Activated gamma-delta T cell treated with anti-CD3 and anti-CD28 coated beads, Interleukin-2, amount 50 U/mL, for 16 hours (primary cell): ENCODE data around the gene RALGPS2.
"Not testable (repeated sequence)": the region's sequence is repeated elsewhere in the genome, so short reads cannot be mapped to it uniquely, and the experiment has no call there.

Experiments used
- DNase-seq: peaks from one replicate; pipeline ENCODE4 v3.0.0-alpha.2; 2020; ENCODE audit warnings: low read depth

RALGPS2 gene

DNA sequence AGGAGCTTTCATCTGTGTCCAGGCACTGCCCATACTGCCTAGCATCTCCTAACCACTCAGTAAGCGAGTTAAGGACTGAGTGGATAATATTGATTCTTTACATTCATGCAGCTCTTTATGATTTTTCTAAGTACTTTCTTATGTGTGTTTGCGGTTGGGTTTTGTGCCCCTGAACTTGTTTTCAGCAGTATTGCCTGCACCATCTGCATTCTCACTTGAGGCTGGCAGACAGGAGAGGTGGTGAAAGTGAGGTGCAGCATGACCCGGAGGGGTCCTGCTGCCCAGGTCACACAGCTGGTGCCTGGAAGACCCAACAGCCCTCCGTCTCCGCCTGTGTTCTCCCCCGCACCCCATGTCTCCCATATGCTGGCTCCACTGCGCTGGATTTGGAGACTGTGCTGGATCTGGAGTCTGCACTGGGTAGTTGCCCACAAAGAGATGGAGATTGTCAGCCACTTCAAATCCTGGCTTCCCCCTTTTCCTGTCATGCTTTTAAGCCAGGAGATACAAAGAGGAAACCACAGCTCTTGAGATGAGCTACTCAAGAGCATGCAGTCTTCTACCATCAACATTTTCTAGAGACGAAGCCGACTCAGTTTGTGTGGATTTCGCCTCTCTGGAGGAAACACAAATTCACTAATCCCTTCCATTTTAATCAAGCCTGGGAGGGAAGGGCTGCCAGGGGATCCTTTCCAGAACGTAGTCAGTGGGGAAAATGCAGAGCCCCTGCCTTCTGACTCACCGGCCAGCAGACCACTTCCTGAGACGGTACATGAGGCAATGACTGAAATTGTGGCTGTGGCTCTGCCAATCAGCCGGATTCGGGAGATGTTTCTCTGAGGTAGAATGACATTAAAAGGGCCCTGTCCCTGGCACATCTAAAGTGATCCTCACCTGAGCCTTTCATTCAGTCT lies 217.5 kb downstream of the RALGPS2 start:
- DNase-seq: no peak

DNA sequence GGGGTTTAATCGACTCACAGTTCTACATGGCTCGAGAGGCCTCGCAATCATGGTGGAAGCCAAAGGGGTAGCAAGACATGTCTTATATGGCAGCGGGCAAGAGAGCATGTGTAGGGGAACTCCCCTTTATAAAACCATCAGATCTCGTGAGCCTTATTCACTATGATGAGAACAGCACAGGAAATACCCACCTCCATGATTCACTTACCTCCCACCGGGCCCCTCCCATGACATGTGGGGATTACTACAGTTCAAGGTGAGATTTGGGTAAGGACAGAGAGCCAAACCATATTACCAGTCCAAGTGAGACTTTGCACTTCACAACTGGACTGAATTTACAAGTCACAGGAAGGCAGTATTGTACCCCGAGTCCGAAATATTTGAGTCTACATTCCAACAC lies 219.7 kb downstream of the RALGPS2 start:
- DNase-seq: no peak

DNA sequence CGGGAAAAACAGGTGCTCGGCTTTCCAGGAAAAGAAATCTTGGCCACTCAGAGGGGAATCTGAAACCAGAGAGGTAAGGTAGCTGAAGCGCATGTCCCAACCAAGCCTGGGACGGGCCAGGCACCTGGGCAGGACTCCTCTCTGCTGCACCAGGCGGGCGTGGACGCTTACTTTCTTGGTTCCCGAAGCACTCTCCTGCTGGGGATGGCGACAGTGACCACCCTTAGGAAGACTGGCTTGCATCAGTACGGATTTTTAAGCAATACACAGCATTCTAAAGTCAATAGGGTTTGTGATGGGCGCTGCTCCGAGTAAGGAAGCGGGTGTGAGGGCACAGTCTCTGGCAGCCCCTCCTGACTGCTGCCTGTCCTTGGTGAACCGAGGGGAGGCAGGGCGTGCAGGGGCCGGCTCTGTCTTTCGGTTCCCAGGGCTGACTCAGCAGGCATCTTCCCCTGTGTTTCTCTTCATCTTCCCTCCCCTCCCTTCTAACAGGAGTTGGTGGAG lies 220.8 kb downstream of the RALGPS2 start:
- DNase-seq: no peak

DNA sequence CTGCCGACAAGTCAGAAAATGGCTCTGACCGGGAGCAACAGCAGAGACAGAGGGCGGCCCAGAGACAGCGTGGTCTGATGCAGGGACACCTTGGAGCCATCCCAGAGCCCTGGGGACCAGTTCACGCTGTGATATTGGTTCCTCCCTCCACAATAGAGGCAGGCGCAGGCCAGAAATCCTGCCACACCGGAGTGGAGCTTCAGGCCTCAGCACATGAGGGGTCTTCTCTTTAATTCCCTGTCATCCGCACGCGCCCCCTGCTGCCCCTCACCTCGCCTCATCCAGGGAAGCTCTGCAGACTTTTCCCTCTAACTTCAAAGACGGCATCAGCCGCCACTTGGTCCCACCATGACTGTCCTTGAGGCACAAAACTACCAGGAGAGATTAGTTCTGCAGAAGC lies 221.4 kb downstream of the RALGPS2 start:
- DNase-seq: no peak

DNA sequence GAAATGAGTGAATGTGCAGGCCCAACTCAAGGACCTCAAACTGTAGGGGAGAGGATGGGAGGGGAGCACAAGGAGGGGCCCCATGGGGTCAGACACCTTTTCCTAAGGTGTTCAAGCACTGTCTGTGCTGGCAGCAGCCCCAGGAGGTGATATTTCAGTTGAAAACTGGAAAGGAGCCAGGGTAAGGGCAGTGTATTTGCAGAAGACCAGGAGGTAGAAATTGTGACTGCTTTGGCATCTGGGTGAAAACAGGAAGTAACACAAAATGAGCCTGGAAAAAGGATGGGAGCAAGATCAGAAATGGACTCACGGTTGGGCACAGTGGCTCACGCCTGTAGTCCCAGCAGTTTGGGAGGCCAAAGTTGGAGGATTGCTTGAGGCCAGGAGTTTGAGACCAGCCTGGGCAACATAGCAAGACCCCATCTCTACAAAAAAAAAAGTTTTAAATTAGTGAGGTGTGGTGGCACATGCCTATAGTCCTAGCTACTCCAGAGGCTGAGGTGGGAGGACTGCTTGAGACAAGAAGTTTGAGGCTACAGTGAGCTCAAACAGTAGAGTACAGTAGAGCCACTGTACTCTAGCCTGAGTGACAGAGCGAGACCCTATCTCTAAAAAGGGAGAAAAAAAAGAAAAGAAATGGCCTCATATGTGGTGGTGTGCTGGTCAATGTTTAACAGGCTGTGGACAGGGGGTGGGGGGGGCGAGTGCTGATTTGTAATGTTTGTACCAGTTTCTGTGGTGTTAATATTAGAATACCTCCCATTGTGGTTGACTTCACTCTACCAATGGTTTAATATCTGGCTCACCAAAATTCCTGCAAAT lies 222.0 kb downstream of the RALGPS2 start:
- no peak for DNase-seq

DNA sequence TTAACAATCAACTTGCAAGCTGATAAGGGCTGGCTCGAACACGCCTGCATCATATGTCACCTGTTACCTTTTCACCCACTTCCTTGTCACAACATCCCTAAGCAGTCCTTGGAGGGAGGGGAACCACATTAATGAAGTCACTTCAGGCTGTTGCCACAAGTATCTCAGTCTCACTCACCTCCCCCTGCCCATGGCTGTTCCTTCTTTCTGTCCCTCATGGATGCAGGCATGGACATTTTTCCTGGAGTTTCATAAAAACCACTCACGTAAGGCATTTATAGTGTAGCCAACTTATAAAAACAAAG lies 222.6 kb downstream of the RALGPS2 start:
- DNase-seq: no peak

DNA sequence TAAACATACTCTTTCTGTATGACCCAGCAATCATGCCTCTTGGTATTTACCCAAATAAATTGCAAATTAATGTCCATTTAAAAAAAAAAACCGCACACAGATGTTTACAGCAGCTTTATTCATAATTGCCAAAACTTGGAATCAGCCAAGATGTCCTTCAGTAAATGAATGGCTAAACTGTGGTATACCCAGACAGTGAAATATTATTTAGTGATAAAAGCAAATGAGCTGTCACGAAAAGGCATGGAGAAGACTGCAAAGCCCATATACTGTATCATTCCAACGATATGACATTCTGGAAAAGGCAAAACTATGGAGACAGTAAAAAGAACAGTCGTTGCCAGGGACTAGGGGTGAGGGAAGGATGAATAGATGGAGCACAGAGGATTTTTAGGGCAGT lies 223.6 kb downstream of the RALGPS2 start:
- no peak for DNase-seq

DNA sequence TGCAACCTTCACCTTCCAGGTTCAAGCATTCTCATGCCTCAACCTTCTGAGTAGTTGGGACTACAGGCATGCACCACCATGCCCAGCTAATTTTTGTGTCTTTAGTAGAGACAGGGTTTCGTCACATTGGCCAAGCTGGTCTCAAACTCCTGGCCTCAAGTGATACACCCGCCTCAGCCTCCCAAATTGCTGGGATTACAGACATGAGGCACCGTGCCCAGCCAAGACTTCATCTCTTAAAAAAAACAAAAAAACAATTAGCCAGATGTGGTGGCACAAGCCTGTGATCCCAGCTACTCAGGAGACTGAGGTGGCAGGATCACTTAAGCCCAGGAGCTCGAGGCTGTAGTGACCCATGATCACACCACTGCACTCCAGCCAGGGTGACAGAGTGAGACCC lies 224.8 kb downstream of the RALGPS2 start:
- not testable (repeated sequence) for DNase-seq

DNA sequence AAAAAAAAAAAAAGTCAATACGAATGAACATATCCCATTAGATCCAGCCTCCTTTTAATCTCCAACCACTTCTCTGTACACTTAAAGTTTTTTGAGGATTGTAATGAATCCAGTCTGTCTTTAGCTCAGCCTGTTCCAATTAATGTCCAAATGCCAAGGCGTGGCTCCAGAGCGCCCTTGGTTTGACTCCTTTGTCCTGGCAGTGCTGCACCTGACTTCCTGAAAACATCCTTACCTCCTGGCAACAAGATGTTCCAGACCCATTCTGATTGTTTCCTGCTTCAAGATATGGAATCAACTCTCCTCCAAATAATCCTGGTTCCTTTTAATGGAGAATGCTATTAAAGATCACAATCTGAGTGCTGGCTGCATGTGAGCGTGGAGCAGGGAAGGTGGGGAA lies 226.6 kb downstream of the RALGPS2 start:
- no peak for DNase-seq

DNA sequence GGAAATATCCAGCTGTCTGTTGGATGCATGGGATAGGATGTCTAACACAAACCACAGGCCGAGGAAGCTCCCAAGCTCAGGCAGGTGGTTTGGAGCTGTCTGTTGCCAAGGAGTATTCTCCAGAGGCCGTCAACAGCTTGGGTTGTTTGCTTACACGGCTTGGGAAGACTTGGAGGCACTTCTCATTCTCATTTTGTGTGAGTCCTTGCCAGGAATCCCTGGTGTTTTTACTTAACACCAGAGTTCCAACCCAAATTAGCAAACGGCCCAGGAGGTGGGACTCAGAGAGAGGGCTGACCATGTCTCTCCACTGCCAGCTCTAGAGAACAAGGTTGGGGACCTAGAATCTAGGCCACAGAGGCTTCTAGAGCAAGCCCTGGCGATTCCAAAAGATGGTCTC lies 228.0 kb downstream of the RALGPS2 start:
- no peak for DNase-seq

DNA sequence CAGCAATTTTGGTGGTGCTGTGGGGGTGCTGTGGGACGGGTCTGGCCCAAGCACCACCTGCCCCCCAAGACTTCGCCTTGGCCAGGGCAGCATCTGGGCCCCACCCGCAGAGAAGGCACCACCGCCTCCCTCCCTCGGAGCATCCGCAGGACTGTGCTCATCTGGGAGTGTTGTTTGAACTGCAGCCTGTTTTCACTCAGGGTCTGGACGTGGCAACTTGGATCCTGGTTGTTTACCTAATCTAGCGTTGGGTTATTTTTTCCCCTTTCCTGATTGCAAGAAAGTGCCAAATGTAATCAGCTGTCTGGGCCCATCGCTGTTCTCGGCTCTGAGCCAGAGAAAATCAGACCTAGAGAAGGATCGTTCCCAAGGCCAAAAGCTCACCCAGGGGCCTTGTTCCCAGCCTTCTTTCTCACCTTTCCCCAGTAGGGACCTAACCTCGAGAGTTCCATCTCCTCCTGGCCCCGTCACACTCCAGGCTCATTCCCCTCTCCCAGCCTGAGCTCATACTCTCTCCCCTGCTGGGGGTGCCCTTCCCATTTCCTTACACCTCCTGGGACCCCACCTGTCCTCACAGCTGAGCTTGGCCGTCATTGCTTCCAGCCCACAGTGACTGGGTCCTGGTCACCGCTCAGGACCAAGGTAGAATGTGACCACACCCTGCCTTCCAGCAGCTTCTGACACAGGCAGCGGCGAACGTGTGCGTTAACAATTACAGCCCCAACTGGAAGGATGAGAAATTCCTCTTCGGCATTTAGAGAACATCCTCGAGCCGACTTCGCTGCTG lies 228.7 kb downstream of the RALGPS2 start:
- DNase-seq: no peak

DNA sequence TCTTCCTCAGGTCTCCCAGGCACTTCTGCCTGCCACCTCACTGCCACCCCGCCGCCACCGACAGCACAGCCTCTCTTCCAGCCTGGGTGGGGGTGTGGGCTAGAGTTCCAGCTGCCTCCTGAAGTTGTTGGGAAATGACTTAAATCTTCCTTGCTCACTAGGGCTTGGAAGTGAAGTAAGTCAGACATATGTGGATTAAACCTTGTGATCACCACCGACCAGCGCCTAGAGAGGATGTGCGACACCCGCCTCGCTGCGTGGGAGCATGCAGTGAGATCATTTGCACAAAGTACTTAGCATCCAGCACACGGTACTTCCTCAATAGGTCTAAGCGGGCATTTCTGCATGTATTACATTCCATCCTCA lies 229.3 kb downstream of the RALGPS2 start:
- DNase-seq: no peak

DNA sequence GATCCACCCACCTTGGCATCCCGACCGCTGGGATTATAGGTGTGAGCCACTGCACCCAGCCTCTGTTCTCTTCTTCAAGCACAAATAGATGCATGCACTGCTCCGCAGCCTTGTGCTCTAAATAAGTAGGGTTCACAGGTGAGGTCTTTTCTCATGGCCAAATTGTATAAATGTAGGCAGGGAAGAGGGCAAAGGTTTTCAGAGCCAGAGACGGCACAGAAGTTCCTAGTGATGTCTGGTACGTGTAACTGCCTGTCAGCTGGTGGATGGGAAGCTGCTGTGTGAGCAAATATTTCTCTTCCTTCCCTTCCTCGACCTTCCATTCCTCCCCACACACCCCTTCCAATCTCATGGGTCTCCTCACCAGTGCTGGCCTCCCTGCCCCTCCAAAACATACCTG lies 229.9 kb downstream of the RALGPS2 start:
- no peak for DNase-seq

DNA sequence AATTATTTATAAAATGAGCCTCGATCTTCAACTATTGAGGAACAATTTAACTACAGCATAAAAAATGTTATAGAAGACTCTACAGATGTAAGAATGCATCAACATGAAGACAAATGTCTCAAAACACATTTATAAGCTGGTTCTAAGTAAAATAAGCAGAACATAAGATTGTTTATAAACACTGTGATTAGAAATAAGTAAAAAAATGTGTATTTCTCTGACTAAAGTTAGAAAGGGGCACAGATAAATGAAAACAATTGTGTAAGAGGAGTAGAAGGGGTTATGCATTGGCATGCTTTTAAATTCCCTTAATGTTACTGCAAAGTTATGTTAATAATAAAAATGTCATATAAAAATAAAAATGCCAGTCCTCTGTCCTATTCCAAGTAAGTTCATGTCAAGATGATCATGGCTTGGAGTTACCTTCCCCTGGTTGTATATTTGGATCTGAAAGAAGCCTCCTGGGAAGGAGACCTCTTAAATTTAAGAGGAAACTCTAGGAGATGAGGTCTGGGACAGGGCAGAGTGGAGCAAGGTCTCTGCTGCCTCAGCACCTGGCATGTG lies 230.4 kb downstream of the RALGPS2 start:
- no peak for DNase-seq

DNA sequence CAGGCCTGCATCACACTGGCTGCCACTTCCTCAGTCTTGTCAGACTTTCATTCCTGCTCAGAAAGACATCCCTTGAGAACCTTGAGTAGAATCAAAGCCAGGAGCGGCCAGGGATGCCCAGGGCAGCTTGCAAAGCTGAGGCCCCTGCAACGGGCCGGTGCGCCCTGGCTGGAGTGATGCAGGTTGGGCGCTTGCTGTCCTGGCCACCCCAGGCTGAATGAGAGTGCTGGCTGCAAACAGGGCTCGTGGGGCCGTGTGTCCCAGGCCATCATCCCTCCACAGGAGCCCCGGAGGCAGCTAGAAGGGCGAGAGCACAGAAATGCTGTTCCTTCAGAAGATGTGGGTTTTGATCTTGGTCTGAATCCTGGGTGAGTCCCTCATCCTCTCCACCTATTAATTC lies 233.4 kb downstream of the RALGPS2 start:
- no peak for DNase-seq

DNA sequence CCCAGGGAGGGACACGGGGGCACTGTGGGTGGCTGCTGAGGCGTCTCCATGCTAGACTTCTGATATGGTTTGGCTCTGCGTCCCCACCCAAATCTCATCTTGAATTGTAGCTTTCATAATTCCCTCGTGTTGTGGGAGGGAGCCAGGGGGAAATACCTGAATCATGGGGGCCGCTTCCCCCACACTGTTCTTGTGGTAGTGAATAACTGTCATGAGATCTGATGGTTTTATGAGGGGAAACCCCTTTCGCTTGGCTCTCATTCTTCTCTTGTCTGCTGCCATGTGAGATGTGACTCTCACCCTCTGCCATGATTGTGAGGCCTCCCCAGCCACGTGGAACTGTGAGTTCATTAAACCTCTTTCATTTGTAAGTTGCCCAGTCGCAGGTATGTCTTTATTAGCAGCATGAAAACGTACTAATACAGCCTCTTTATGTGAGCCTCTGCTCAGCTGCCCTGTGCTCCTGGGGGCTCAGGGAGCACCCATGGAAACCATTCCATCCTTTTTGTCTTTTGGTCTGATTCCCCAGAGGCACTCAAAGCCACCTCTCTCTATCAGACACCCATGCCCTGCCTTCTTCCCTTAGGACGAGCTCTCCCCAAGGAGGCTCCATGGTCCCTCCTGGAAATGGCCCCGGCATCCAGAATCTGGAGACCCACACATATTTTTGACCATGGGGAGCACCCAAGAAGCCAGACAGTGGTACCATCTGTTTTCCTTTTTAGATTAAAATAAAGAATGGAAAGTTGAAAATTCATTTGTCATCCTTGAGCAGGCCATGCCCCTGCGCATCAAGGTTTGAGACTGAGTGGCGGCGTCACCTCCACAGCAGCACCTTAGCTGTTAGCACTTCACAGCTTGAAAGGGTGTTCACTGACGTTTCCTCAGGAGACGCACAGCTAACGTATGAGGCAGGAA lies 234.8 kb downstream of the RALGPS2 start:
- DNase-seq: no peak

DNA sequence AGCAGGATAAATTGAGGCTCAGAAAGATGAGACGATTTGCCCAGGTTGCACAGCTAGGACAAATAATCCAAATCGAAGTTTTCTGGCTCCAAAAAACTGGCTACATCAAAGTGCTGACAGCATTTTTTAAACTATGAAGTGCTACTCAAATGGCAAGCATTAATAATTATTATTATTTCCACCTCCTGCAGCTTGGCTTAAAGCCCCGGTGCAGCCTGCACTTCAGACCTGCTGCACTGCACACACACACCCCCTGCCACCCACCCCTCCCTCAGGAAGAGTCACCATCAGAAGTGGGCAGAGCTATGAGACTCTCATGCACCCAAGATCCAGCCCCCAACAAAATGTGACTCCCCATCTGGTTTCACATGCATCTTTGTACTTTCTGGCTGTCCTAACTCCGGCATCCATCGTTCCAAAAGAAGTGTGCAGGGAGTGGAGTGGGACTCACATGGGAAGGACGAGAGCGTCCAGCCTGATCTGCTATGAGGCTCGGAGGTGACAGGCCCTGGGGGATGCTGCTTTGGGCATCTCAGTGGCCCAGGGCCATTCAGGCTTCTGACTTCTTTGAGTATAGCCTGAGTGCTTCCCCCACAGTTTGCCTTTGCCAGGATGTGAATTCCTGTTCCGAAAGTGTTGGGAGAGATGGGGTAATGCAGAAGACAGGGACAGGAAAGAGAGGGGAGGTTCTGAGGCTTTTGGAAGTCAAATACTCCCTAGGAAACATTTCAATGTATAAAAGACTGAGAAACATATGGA lies 235.6 kb downstream of the RALGPS2 start:
- no peak for DNase-seq

DNA sequence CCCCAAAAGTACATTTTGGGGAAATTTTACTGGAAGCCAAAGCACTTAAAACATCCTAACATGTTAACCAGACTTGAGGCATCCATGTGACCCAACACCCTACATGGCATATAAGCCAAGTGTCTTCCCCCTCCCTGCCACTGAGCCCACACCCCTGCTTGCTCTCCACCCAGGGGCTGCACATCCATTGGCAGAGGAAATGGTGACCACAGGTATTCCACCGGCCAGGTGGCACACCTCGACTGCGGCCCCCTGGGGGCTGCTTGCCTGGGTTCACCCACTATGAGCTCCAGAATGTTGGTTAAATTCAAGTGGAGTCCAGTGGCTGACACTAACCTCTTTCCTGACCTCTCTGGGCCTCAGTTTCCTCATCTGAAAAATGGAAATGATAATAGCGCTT lies 236.3 kb downstream of the RALGPS2 start:
- no peak for DNase-seq

DNA sequence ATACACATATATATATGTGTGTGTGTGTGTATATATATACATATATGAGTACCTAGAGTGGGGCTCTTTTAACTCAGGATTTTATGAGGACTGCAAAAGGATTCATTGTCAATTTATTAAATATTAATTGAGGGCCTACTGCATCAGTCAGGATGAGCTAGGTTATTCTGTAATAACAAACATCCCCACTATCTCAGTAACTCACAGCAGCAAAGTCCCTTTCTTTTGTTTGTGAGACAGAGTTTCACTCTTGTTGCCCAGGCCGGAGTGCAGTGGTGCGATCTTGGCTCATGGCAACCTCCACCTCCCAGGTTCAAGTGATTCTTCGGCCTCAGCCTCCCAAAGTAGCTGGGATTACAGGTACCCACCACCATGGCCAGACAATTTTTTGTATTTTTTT lies 236.8 kb downstream of the RALGPS2 start:
- no peak for DNase-seq
